Testis (tissue), 2 donors: Measurements from ENCODE around the gene FBP1.

Source experiments
- CTCF ChIP-seq, 3 experiments: fragments of 450-650 bp in 2 of 3; fragments of 200-600 bp in 1 of 3; sonication (generic) in 1 of 3; IDR thresholded peaks; one replicate each; pipeline ENCODE4 v1.5.1; 2016 to 2019; ENCODE audit warnings: antibody characterized with exemption in 3 of 3, mild to moderate bottlenecking in 2 of 3, moderate library complexity in 1 of 3
- POLR2A ChIP-seq: fragments of 450-650 bp; IDR thresholded peaks from one replicate; pipeline ENCODE4 v1.6.1; 2017; ENCODE audit warnings: antibody characterized with exemption, mild to moderate bottlenecking, moderate library complexity

GRCh38 chr9:94677929-94678328, 38.6 kb upstream of the FBP1 start:
- TF ChIP-seq CTCF (IDR thresholded peaks at IDR 0.05) (no peak), POLR2A (no peak)
